OCI-LY1 (cell line): ENCODE data around the gene DNTTIP2.

ENCODE experiments used
- H2AFZ ChIP-seq: fragments of 200-600 bp; sonication (generic), shearing (Covaris generic); 2 replicates; pipeline ENCODE4 v1.6.0; 2014; ENCODE audit warnings: antibody characterized with exemption, mild to moderate bottlenecking, low read length
- H3F3A ChIP-seq: fragments of 200-600 bp; sonication (generic), shearing (Covaris generic); 2 replicates; pipeline ENCODE4 v1.6.0; 2014; ENCODE audit warnings: mild to moderate bottlenecking, antibody characterized with exemption, low read length, moderate library complexity; ENCODE audit not compliant: insufficient read depth
- H3K27ac ChIP-seq: fragments of 200-600 bp; sonication (generic); 2 replicates; pipeline ENCODE4 v1.5.1; 2014; ENCODE audit warnings: low read length, mixed run types, mild to moderate bottlenecking, low read depth; ENCODE audit not compliant: poor library complexity, severe bottlenecking
- H3K27me3 ChIP-seq: fragments of 200-600 bp; sonication (generic); 2 replicates; pipeline ENCODE4 v1.6.0; 2014; ENCODE audit warnings: antibody characterized with exemption, mild to moderate bottlenecking, low read length, moderate library complexity; ENCODE audit not compliant: insufficient read depth
- H3K36me3 ChIP-seq: fragments of 200-600 bp; sonication (generic); 2 replicates; pipeline ENCODE4 v1.6.1; 2014; ENCODE audit warnings: mild to moderate bottlenecking, antibody characterized with exemption, low read length, moderate library complexity, mixed read lengths; ENCODE audit not compliant: insufficient read depth
- H3K4me1 ChIP-seq: fragments of 200-600 bp; sonication (generic); 2 replicates; pipeline ENCODE4 v1.5.1; 2014; ENCODE audit warnings: mild to moderate bottlenecking, low read length, moderate library complexity; ENCODE audit not compliant: insufficient read depth, severe bottlenecking
- H3K4me2 ChIP-seq: fragments of 200-600 bp; sonication (generic), shearing (Covaris generic); 2 replicates; pipeline ENCODE4 v1.6.1; 2014; ENCODE audit warnings: low read length
- H3K4me3 ChIP-seq: fragments of 200-600 bp; sonication (generic); 2 replicates; pipeline ENCODE4 v1.5.1; 2014; ENCODE audit warnings: low read length, low read depth, mild to moderate bottlenecking, mixed read lengths; ENCODE audit not compliant: poor library complexity, severe bottlenecking
- H3K79me2 ChIP-seq: fragments of 200-600 bp; shearing (Covaris generic); 2 replicates; pipeline ENCODE4 v1.6.1; 2016; ENCODE audit warnings: mixed run types, low read length, mixed read lengths; ENCODE audit not compliant: insufficient read depth
- H3K9ac ChIP-seq: fragments of 200-600 bp; sonication (generic), shearing (Covaris generic); 2 replicates; pipeline ENCODE4 v1.6.1; 2014; ENCODE audit warnings: mild to moderate bottlenecking, low read length, mixed read lengths
- H3K9me2 ChIP-seq: fragments of 200-600 bp; sonication (generic), shearing (Covaris generic); 2 replicates; pipeline ENCODE4 v1.6.1; 2014; ENCODE audit warnings: low read depth, mild to moderate bottlenecking, low read length, mixed read lengths
- H3K9me3 ChIP-seq: fragments of 200-600 bp; shearing (Covaris generic); 2 replicates; pipeline ENCODE4 v1.6.1; 2014; ENCODE audit warnings: low read length, mixed read lengths
- H4K20me1 ChIP-seq: fragments of 200-600 bp; sonication (generic), shearing (Covaris generic); 2 replicates; pipeline ENCODE4 v1.6.0; 2016; ENCODE audit warnings: mild to moderate bottlenecking, low read length; ENCODE audit not compliant: insufficient read depth
- CTCF ChIP-seq: fragments of 200-600 bp; sonication (generic), shearing (Covaris generic); IDR thresholded peaks from 2 replicates; pipeline ENCODE4 v1.5.1; 2017; ENCODE audit warnings: mild to moderate bottlenecking, antibody characterized with exemption, low read length, moderate library complexity, mixed read lengths
- EZH2 ChIP-seq: fragments of 200-600 bp; sonication (generic), shearing (Covaris generic); IDR thresholded peaks from 2 replicates; pipeline ENCODE4 v1.8.0; 2017; ENCODE audit warnings: borderline replicate concordance, mixed run types, mild to moderate bottlenecking, antibody characterized with exemption, low read length, moderate library complexity, mixed read lengths

The DNTTIP2 gene

DNA sequence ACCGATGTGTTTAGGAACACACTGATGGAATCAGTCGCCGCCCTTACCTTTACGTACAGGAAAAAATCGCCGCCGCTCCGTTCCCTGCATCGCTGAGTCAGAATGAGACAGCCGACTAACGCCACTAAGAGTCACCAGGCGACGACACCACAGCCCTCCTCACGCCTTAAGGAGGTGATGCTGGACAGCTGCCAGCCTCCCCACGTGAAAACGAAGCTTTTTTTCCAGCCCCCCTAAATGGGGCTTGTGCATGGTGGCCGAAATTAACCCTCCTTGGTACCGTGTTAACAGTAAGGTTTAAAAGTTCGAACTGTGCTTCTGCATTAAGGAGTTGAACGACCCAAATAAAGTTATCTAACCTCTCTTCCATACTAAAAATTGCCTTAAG, 511 bp downstream of the DNTTIP2 start:
- no peaks in the 10 kb centered on the region for H3K9me2 ChIP-seq
- TF ChIP-seq EZH2 (no peak), CTCF (no peak)
- H3K27me3 ChIP-seq, result no peaks in the 10 kb centered on the region
- H2AFZ ChIP-seq, result no peak overlapping the region
- no peaks in the 10 kb centered on the region; the same call in 1 of the 2 replicates for H3F3A ChIP-seq
- H3K27ac ChIP-seq, result peak overlapping the region; percentile 61
- H3K4me2 ChIP-seq, result peak overlapping the region; percentile 77
- no peaks in the 10 kb centered on the region for H4K20me1 ChIP-seq
- peaks cover 44% of the 10 kb centered on the region for H3K36me3 ChIP-seq
- peaks cover 33% of the 10 kb centered on the region for H3K4me1 ChIP-seq
- H3K4me3 ChIP-seq, result peak overlapping the region; percentile 90
- H3K9me3 ChIP-seq, result no peaks in the 10 kb centered on the region
- peaks cover 30% of the 10 kb centered on the region for H3K79me2 ChIP-seq
- H3K9ac ChIP-seq, result peak overlapping the region; percentile 89

DNA sequence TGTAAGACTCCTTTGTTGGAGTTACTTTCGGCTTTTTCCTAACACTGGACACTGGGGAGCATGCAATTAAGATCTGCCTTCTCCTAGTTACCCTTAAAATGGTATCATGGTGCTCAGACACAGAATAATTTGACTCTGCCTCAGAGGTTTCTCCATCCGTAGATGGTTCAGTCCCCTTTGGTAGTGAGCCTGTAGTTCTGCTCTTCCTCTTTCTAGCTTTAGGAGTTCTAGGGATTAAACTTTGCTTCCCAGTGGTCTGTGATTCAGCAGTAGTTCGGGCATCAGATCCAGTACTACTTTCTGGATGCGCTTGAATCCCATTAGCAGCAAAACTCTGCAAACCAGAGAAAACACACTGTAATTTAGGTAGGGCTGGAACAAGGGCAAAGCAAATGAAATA, 1.5 kb downstream of the DNTTIP2 start:
- peaks cover 33% of the 10 kb centered on the region for H3K4me1 ChIP-seq
- no peaks in the 10 kb centered on the region for H3K9me3 ChIP-seq
- peaks cover 53% of the 10 kb centered on the region for H3K36me3 ChIP-seq
- no peak overlapping the region for H2AFZ ChIP-seq
- peak overlapping the region; percentile 89; the same call in 1 of the 2 replicates for H3K9ac ChIP-seq
- peak overlapping the region; percentile 90 for H3K4me3 ChIP-seq
- peaks cover 30% of the 10 kb centered on the region for H3K79me2 ChIP-seq
- H3K27ac ChIP-seq, result no peak overlapping the region
- no peaks in the 10 kb centered on the region for H3K9me2 ChIP-seq
- peak overlapping the region; percentile 77 for H3K4me2 ChIP-seq
- no peaks in the 10 kb centered on the region for H3K27me3 ChIP-seq
- H4K20me1 ChIP-seq, result no peaks in the 10 kb centered on the region
- no peak for TF ChIP-seq EZH2
- TF ChIP-seq CTCF, result no peak
- no peaks in the 10 kb centered on the region; the same call in 1 of the 2 replicates for H3F3A ChIP-seq

GRCh38 chr1:93876244-93876643, 2.8 kb downstream of the DNTTIP2 start:
- Histone ChIP-seq H3K4me2 (peak overlapping the region; percentile 45), H3K27me3 (no peaks in the 10 kb centered on the region), H4K20me1 (no peaks in the 10 kb centered on the region), H3K9me2 (no peaks in the 10 kb centered on the region), H3K4me3 (peak overlapping the region; percentile 21), H3K27ac (no peak overlapping the region), H3K9ac (no peak overlapping the region), H2AFZ (no peak overlapping the region), H3K79me2 (peaks cover 30% of the 10 kb centered on the region), H3K4me1 (peaks cover 33% of the 10 kb centered on the region), H3F3A (no peaks in the 10 kb centered on the region; the same call in 1 of the 2 replicates), H3K36me3 (peaks cover 65% of the 10 kb centered on the region), H3K9me3 (no peaks in the 10 kb centered on the region)
- TF ChIP-seq EZH2, result no peak
- no peak for TF ChIP-seq CTCF
